OCI-LY7 (cell line): ENCODE data around the gene BCL2L11. TPM values are rescaled to one million over a fixed set of nuclear protein-coding genes. Genes with fewer than 3 reads are reported as not detected.
A peak's percentile ranks its signal among the peaks of the same experiment; 100 is the strongest.

ENCODE experiments used
- BruUV-seq: library from RNA; stranded (reverse); fragments of 400-500 nt; replicated peaks from 2 replicates; lab custom pipeline; 2021; lab: Mats Ljungman, UMichigan
- CTCF ChIA-PET: fragments of 300-600 bp; sonication (Branson Sonifier 250); formaldehyde crosslinking; loops from one replicate; lab custom pipeline; 2022; ENCODE audit warnings: antibody characterized with exemption; ENCODE audit not compliant: unreplicated experiment; lab: Charles Lee
- POLR2A ChIA-PET: fragments of 300-600 bp; sonication (Branson Sonifier 250); formaldehyde crosslinking; loops from one replicate; lab custom pipeline; 2022; ENCODE audit warnings: antibody characterized with exemption; lab: Charles Lee
- DNase-seq: peaks from one replicate; pipeline ENCODE4 v3.0.0-alpha.2; 2015; ENCODE audit warnings: low spot score
- H2AFZ ChIP-seq: fragments of 200-600 bp; sonication (generic), shearing (Covaris generic); 2 replicates; pipeline ENCODE4 v1.6.1; 2014; ENCODE audit warnings: mild to moderate bottlenecking, antibody characterized with exemption, low read length, moderate library complexity
- H3K27ac ChIP-seq: fragments of 200-600 bp; sonication (generic); 2 replicates; pipeline ENCODE4 v1.5.1; 2014; ENCODE audit warnings: mixed run types, low read depth, mild to moderate bottlenecking, moderate library complexity, low read length, inconsistent platforms; ENCODE audit not compliant: poor library complexity, severe bottlenecking
- H3K36me3 ChIP-seq: fragments of 200-600 bp; sonication (generic); 2 replicates; pipeline ENCODE4 v1.6.1; 2014; ENCODE audit warnings: mild to moderate bottlenecking, antibody characterized with exemption, low read length, moderate library complexity, mixed read lengths; ENCODE audit not compliant: insufficient read depth
- H3K4me1 ChIP-seq: fragments of 200-600 bp; sonication (generic); 2 replicates; pipeline ENCODE4 v1.5.1; 2014; ENCODE audit warnings: mild to moderate bottlenecking, low read length; ENCODE audit not compliant: insufficient read depth, poor library complexity, severe bottlenecking
- H3K4me2 ChIP-seq: fragments of 200-600 bp; sonication (generic); 2 replicates; pipeline ENCODE4 v1.6.1; 2014; ENCODE audit warnings: mild to moderate bottlenecking, low read length
- H3K4me3 ChIP-seq: fragments of 200-600 bp; sonication (generic); 2 replicates; pipeline ENCODE4 v1.5.1; 2014; ENCODE audit warnings: mild to moderate bottlenecking, low read depth, low read length; ENCODE audit not compliant: poor library complexity, severe bottlenecking
- H3K79me2 ChIP-seq: fragments of 200-600 bp; sonication (generic); 2 replicates; pipeline ENCODE4 v1.6.1; 2016; ENCODE audit warnings: low read depth, mild to moderate bottlenecking, low read length, moderate library complexity, mixed read lengths; ENCODE audit not compliant: insufficient read depth
- H3K9me2 ChIP-seq: fragments of 200-600 bp; sonication (generic); 2 replicates; pipeline ENCODE4 v1.6.1; 2016; ENCODE audit warnings: mild to moderate bottlenecking, low read length, mixed read lengths; ENCODE audit not compliant: insufficient read depth
- H3K9me3 ChIP-seq: fragments of 200-600 bp; sonication (generic); 2 replicates; pipeline ENCODE4 v1.6.1; 2014; ENCODE audit warnings: mild to moderate bottlenecking, mixed run types, low read length, mixed read lengths
- H4K20me1 ChIP-seq: fragments of 200-600 bp; sonication (generic); 2 replicates; pipeline ENCODE4 v1.6.1; 2014; ENCODE audit warnings: mild to moderate bottlenecking, antibody characterized with exemption, low read length, moderate library complexity, mixed read lengths; ENCODE audit not compliant: insufficient read depth
- CTCF ChIP-seq: fragments of 200-600 bp; sonication (generic); conservative IDR thresholded peaks from 2 replicates; pipeline ENCODE4 v1.5.1; 2014; ENCODE audit warnings: mild to moderate bottlenecking, antibody characterized with exemption, low read length, moderate library complexity, mixed read lengths
- EZH2phosphoT487 ChIP-seq: fragments of 200-600 bp; sonication (generic); IDR thresholded peaks from 2 replicates; pipeline ENCODE4 v1.6.1; 2018; ENCODE audit warnings: low read depth, borderline replicate concordance, mild to moderate bottlenecking, mixed run types, antibody characterized with exemption, low read length, moderate library complexity, mixed read lengths
- intact Hi-C: fragments of 100-400 bp; cut with micrococcal nuclease; formaldehyde crosslinking; loops from one replicate; pipeline ENCODE4 v1.10.0; 2022; ENCODE audit not compliant: unreplicated experiment
- total RNA-seq, 2 experiments: library from RNA; depleted of rRNA in 1 of 2; stranded (reverse); fragments of >200 nt in 1 of 2; shearing (Covaris generic) in 1 of 2; gene quantifications; 2 replicates each; pipeline ENCODE4 v1.2.3, GENCODE V29; 2014 to 2022

Gene BCL2L11
- total RNA-seq, 2 experiments from 2014 or later: 16.0 to 20.3 TPM

- Histone ChIP-seq H3K79me2 (no peaks in the 10 kb centered on the region), H3K9me2 (no peaks in the 10 kb centered on the region), H3K4me2 (peak overlapping the region; percentile 29), H2AFZ (peak overlapping the region; percentile 47), H3K36me3 (no peaks in the 10 kb centered on the region), H3K4me1 (peaks cover 48% of the 10 kb centered on the region), H3K27ac (peak overlapping the region; percentile 34), H4K20me1 (no peaks in the 10 kb centered on the region), H3K4me3 (no peak overlapping the region), H3K9me3 (no peaks in the 10 kb centered on the region)
- CTCF ChIA-PET: no interaction called here
- BruUV-seq: no TSS peak
- TF ChIP-seq EZH2phosphoT487 (no peak), CTCF (no peak)
- POLR2A ChIA-PET: interaction anchor here (1.2 to 1.4 kb wide), 2 partner anchors 24 to 32 kb away, joined by 3 to 4 read pairs; no protein-coding TSS in a partner anchor
- intact Hi-C loops: no loop called here
- peak; percentile 47 for DNase-seq
Measured at GRCh38 chr2:111100087-111100764, 20.5 kb upstream of the BCL2L11 start.

- H3K27ac ChIP-seq: peak overlapping the region; percentile 34
- H3K36me3 ChIP-seq: no peaks in the 10 kb centered on the region
- no peaks in the 10 kb centered on the region for H3K9me2 ChIP-seq
- POLR2A ChIA-PET: no interaction called here
- no TSS peak for BruUV-seq
- TF ChIP-seq EZH2phosphoT487: no peak
- peak; percentile 35 for TF ChIP-seq CTCF
- peak overlapping the region; percentile 47; the same call in 1 of the 2 replicates for H2AFZ ChIP-seq
- H3K79me2 ChIP-seq: no peaks in the 10 kb centered on the region
- no peak overlapping the region for H3K4me3 ChIP-seq
- H3K4me1 ChIP-seq: peaks cover 48% of the 10 kb centered on the region
- no peaks in the 10 kb centered on the region for H3K9me3 ChIP-seq
- intact Hi-C loops: no loop called here
- DNase-seq: peak; percentile 20
- CTCF ChIA-PET: no interaction called here
- H4K20me1 ChIP-seq: no peaks in the 10 kb centered on the region
- H3K4me2 ChIP-seq: peak overlapping the region; percentile 29
Measured at GRCh38 chr2:111100765-111101162, 19.9 kb upstream of the BCL2L11 start.

- H3K9me2 ChIP-seq: no peaks in the 10 kb centered on the region
- POLR2A ChIA-PET: interaction anchor here (0.6 kb wide), 1 partner anchor 19 kb away, joined by 3 read pairs; no protein-coding TSS in a partner anchor
- peak overlapping the region; percentile 91 for H2AFZ ChIP-seq
- no TSS peak for BruUV-seq
- H3K4me2 ChIP-seq: peak overlapping the region; percentile 26
- TF ChIP-seq CTCF (no peak), EZH2phosphoT487 (no peak)
- H3K9me3 ChIP-seq: no peaks in the 10 kb centered on the region
- H3K36me3 ChIP-seq: no peaks in the 10 kb centered on the region
- no peaks in the 10 kb centered on the region for H4K20me1 ChIP-seq
- peaks cover 48% of the 10 kb centered on the region for H3K4me1 ChIP-seq
- DNase-seq: no peak
- CTCF ChIA-PET: no interaction called here
- no peaks in the 10 kb centered on the region for H3K79me2 ChIP-seq
- no peak overlapping the region for H3K27ac ChIP-seq
- no peak overlapping the region for H3K4me3 ChIP-seq
- intact Hi-C loops: no loop called here
Measured at GRCh38 chr2:111101592-111101991, 19.1 kb upstream of the BCL2L11 start.
